ENCODE data around the gene DAPK1. TPM values are rescaled to one million over a fixed set of nuclear protein-coding genes. Genes with fewer than 3 reads are reported as not detected.

Gene DAPK1
- total RNA-seq, 1 experiment from 2014 or later: not detected

DNA sequence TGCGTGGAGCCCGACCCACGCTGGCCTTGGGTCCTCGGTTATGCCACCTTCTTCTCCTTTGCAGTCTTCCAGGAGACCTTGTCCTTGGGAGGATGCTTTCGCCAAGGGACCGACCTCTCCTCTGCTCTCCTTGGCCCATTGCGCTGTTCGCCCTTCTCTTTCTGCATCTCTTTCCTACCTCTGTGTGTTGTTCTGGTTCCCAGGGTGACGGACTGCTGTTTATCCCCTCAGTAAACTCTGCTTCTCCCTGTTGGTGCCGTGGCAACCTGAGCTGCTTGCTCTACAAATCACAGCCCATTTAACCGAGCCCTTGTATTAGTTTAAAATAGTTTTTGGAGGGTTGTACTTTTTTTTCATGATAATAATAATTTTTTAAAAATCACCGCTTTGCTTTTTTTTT, 97.9 kb downstream of the DAPK1 start:
- Histone ChIP-seq H3K9me3 (ENCODE audit: low read length) (no peaks in the 10 kb centered on the region), H3K4me1 (ENCODE audit: low read length) (no peaks in the 10 kb centered on the region), H3K9me2 (replicated peaks; ENCODE audit: insufficient read depth, low read length) (no peaks in the 10 kb centered on the region), H3K36me3 (ENCODE audit: insufficient read depth, low read length) (no peaks in the 10 kb centered on the region), H2AFZ (ENCODE audit: low read length) (no peak overlapping the region), H3K4me2 (ENCODE audit: low read depth, low read length, poor library complexity, severe bottlenecking) (no peak overlapping the region), H3K27me3 (ENCODE audit: low read length) (no peaks in the 10 kb centered on the region), H3K79me2 (ENCODE audit: low read length) (no peaks in the 10 kb centered on the region), H3K27ac (ENCODE audit: low read length) (no peak overlapping the region), H4K20me1 (ENCODE audit: insufficient read depth, low read depth, low read length) (no peaks in the 10 kb centered on the region), H3K9ac (ENCODE audit: low read length) (no peak overlapping the region), H3K4me3 (ENCODE audit: low read length) (no peak overlapping the region)
- no peak for DNase-seq

GRCh38 chr9:87596862-87597261, 99.2 kb downstream of the DAPK1 start:
- no peaks in the 10 kb centered on the region for H3K79me2 ChIP-seq (ENCODE audit: low read length)
- no peak for DNase-seq
- H2AFZ ChIP-seq (ENCODE audit: low read length): no peak overlapping the region
- no peaks in the 10 kb centered on the region for H3K9me2 ChIP-seq (replicated peaks; ENCODE audit: insufficient read depth, low read length)
- H3K4me2 ChIP-seq (ENCODE audit: low read depth, low read length, poor library complexity, severe bottlenecking): no peak overlapping the region
- no peaks in the 10 kb centered on the region for H3K36me3 ChIP-seq (ENCODE audit: insufficient read depth, low read length)
- no peak overlapping the region for H3K4me3 ChIP-seq (ENCODE audit: low read length)
- H3K9me3 ChIP-seq (ENCODE audit: low read length): no peaks in the 10 kb centered on the region
- H3K9ac ChIP-seq (ENCODE audit: low read length): no peak overlapping the region
- H4K20me1 ChIP-seq (ENCODE audit: insufficient read depth, low read depth, low read length): no peaks in the 10 kb centered on the region
- H3K27ac ChIP-seq (ENCODE audit: low read length): no peak overlapping the region
- H3K4me1 ChIP-seq (ENCODE audit: low read length): no peaks in the 10 kb centered on the region
- H3K27me3 ChIP-seq (ENCODE audit: low read length): no peaks in the 10 kb centered on the region

DNA sequence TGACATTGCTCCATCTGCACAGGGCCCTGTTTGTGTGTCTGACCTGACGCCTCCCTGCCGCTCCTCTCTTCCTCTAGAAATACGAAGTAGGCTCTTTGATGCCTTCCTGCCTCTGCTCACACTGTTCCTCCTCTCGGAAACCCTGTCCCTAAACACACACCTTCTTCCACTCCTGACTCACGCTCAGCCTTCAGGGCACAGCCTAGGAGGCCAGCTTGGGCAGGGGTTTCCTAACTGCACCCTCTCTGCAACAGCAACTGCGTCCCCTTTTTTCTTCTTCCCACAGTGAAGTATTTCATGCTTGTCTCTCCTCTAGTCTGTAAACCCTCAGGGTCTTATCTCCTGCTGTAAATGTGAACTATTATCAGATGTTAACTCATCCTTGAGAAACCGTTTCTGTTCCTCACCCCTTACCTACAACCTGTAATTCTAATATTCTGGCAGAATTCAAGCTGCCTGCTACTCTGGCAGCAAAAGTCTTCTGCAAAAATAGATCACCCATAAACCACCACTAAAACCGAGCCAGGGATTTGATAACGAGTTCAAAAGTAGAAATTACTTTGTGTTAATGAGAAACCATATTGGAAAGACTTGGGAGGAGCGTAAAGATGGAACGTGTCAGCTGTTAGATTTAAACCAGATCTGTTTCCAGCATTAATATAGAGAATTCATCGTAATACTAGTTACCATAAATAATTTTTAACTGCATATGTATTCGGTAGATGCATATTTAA, 100.2 kb downstream of the DAPK1 start:
- Histone ChIP-seq H3K4me2 (ENCODE audit: low read depth, low read length, poor library complexity, severe bottlenecking) (no peak overlapping the region), H3K79me2 (ENCODE audit: low read length) (no peaks in the 10 kb centered on the region), H3K9me2 (replicated peaks; ENCODE audit: insufficient read depth, low read length) (no peaks in the 10 kb centered on the region), H3K9ac (ENCODE audit: low read length) (no peak overlapping the region), H2AFZ (ENCODE audit: low read length) (no peak overlapping the region), H3K27me3 (ENCODE audit: low read length) (no peaks in the 10 kb centered on the region), H3K9me3 (ENCODE audit: low read length) (no peaks in the 10 kb centered on the region), H3K4me1 (ENCODE audit: low read length) (no peaks in the 10 kb centered on the region), H4K20me1 (ENCODE audit: insufficient read depth, low read depth, low read length) (no peaks in the 10 kb centered on the region), H3K4me3 (ENCODE audit: low read length) (no peak overlapping the region), H3K36me3 (ENCODE audit: insufficient read depth, low read length) (no peaks in the 10 kb centered on the region), H3K27ac (ENCODE audit: low read length) (no peak overlapping the region)
- DNase-seq: no peak

GRCh38 chr9:87599901-87600610, 102.4 kb downstream of the DAPK1 start:
- Histone ChIP-seq H3K4me2 (ENCODE audit: low read depth, low read length, poor library complexity, severe bottlenecking) (no peak overlapping the region), H3K9me3 (ENCODE audit: low read length) (no peaks in the 10 kb centered on the region), H3K36me3 (ENCODE audit: insufficient read depth, low read length) (no peaks in the 10 kb centered on the region), H3K27ac (ENCODE audit: low read length) (no peak overlapping the region), H3K9me2 (replicated peaks; ENCODE audit: insufficient read depth, low read length) (no peaks in the 10 kb centered on the region), H3K9ac (ENCODE audit: low read length) (no peak overlapping the region), H3K4me1 (ENCODE audit: low read length) (no peaks in the 10 kb centered on the region), H3K4me3 (ENCODE audit: low read length) (no peak overlapping the region), H3K27me3 (ENCODE audit: low read length) (no peaks in the 10 kb centered on the region), H2AFZ (ENCODE audit: low read length) (no peak overlapping the region), H3K79me2 (ENCODE audit: low read length) (no peaks in the 10 kb centered on the region), H4K20me1 (ENCODE audit: insufficient read depth, low read depth, low read length) (no peaks in the 10 kb centered on the region)
- no peak for DNase-seq

DNA sequence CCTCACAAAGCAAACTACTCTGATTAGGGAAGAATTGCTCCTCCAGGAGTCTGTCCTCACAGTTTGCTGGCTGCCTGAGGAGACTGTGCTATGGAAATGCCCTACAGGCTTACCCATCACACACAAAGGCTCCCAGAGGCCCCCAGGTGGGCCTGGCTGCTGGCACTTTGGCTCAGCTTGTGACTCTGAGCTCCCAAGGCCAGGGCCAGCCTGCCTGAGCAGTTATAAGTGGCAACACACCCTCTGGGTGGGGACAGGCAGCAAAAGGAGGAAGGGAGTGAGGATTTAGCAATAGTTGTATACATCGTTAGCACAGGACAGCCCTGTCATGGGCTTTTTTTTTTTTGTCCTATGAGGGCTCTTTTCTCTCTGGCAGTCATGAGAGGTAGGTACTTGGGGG, 103.5 kb downstream of the DAPK1 start:
- Histone ChIP-seq H3K4me3 (ENCODE audit: low read length) (no peak overlapping the region), H3K4me2 (ENCODE audit: low read depth, low read length, poor library complexity, severe bottlenecking) (no peak overlapping the region), H3K27me3 (ENCODE audit: low read length) (no peaks in the 10 kb centered on the region), H2AFZ (ENCODE audit: low read length) (no peak overlapping the region), H3K4me1 (ENCODE audit: low read length) (no peaks in the 10 kb centered on the region), H3K9ac (ENCODE audit: low read length) (no peak overlapping the region), H3K9me2 (replicated peaks; ENCODE audit: insufficient read depth, low read length) (no peaks in the 10 kb centered on the region), H4K20me1 (ENCODE audit: insufficient read depth, low read depth, low read length) (no peaks in the 10 kb centered on the region), H3K79me2 (ENCODE audit: low read length) (no peaks in the 10 kb centered on the region), H3K27ac (ENCODE audit: low read length) (no peak overlapping the region), H3K36me3 (ENCODE audit: insufficient read depth, low read length) (no peaks in the 10 kb centered on the region), H3K9me3 (ENCODE audit: low read length) (no peaks in the 10 kb centered on the region)
- no peak for DNase-seq

DNA sequence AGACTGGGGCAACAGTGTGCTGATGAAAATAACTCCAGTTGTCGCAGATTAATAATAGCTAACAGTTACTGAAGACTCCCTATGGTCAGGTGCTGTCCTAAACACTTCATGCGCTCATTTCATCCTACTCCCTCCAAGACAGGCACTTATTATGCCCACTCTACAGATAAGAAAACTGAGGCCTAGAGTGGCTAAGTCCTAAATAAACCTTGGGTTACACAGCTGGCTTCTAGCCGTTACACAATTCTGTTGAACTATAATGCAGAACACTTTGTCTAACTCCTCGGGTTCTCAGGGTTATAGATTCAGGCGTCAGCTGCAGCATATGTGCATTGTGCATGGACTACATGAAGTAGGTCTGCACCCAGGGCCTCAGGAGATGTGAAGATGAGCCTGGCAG, 103.9 kb downstream of the DAPK1 start:
- Histone ChIP-seq H3K4me1 (ENCODE audit: low read length) (no peaks in the 10 kb centered on the region), H3K4me3 (ENCODE audit: low read length) (no peak overlapping the region), H3K9me3 (ENCODE audit: low read length) (no peaks in the 10 kb centered on the region), H3K79me2 (ENCODE audit: low read length) (no peaks in the 10 kb centered on the region), H3K36me3 (ENCODE audit: insufficient read depth, low read length) (no peaks in the 10 kb centered on the region), H3K27ac (ENCODE audit: low read length) (no peak overlapping the region), H3K27me3 (ENCODE audit: low read length) (no peaks in the 10 kb centered on the region), H3K4me2 (ENCODE audit: low read depth, low read length, poor library complexity, severe bottlenecking) (no peak overlapping the region), H3K9ac (ENCODE audit: low read length) (no peak overlapping the region), H2AFZ (ENCODE audit: low read length) (no peak overlapping the region), H3K9me2 (replicated peaks; ENCODE audit: insufficient read depth, low read length) (no peaks in the 10 kb centered on the region), H4K20me1 (ENCODE audit: insufficient read depth, low read depth, low read length) (no peaks in the 10 kb centered on the region)
- no peak for DNase-seq

GRCh38 chr9:87602933-87603643, 105.4 kb downstream of the DAPK1 start:
- no peaks in the 10 kb centered on the region for H3K9me2 ChIP-seq (replicated peaks; ENCODE audit: insufficient read depth, low read length)
- no peaks in the 10 kb centered on the region for H3K79me2 ChIP-seq (ENCODE audit: low read length)
- H3K9me3 ChIP-seq (ENCODE audit: low read length): no peaks in the 10 kb centered on the region; the same call in 1 of the 2 replicates
- no peaks in the 10 kb centered on the region for H4K20me1 ChIP-seq (ENCODE audit: insufficient read depth, low read depth, low read length)
- no peak for DNase-seq
- H3K27me3 ChIP-seq (ENCODE audit: low read length): no peaks in the 10 kb centered on the region
- no peak overlapping the region for H3K9ac ChIP-seq (ENCODE audit: low read length)
- H3K27ac ChIP-seq (ENCODE audit: low read length): no peak overlapping the region
- no peaks in the 10 kb centered on the region for H3K4me1 ChIP-seq (ENCODE audit: low read length)
- no peak overlapping the region for H2AFZ ChIP-seq (ENCODE audit: low read length)
- H3K4me2 ChIP-seq (ENCODE audit: low read depth, low read length, poor library complexity, severe bottlenecking): no peak overlapping the region
- no peak overlapping the region for H3K4me3 ChIP-seq (ENCODE audit: low read length)
- H3K36me3 ChIP-seq (ENCODE audit: insufficient read depth, low read length): no peaks in the 10 kb centered on the region

DNA sequence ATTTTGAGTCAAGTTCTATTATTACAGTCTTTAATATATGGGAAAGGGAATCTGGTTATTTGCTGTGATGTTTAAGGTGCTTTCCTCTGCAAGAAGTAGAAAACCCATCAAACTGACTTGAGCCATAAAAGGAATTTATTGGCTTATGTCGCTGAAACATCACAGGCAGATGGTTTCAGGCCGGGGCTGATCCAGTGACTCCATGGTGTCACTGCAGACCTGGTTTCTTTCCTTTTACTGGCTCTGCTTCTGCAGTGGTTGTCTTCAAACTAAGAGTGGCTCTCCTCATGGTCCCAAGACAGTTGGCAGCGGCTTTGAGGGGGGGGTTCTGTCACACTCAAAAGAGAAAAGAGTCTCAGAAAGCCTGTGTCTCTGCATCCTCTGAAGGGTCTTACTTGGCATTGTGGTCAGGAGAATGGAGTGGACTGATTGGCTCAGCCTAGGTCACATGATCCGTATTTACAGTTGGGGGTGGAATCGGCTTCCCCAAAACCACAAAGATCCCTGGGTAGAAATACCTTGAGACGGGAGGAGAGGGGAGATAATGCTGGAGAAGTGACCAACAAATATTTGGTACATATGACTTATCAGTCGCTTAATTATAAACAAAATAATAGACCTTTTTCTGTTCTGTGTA, 106.3 kb downstream of the DAPK1 start:
- H3K4me1 ChIP-seq (ENCODE audit: low read length): no peaks in the 10 kb centered on the region
- no peak overlapping the region for H3K9ac ChIP-seq (ENCODE audit: low read length)
- H2AFZ ChIP-seq (ENCODE audit: low read length): no peak overlapping the region
- no peak overlapping the region for H3K4me3 ChIP-seq (ENCODE audit: low read length)
- H3K9me2 ChIP-seq (replicated peaks; ENCODE audit: insufficient read depth, low read length): no peaks in the 10 kb centered on the region
- no peak overlapping the region for H3K27ac ChIP-seq (ENCODE audit: low read length)
- no peaks in the 10 kb centered on the region for H3K79me2 ChIP-seq (ENCODE audit: low read length)
- no peaks in the 10 kb centered on the region for H4K20me1 ChIP-seq (ENCODE audit: insufficient read depth, low read depth, low read length)
- no peak overlapping the region for H3K4me2 ChIP-seq (ENCODE audit: low read depth, low read length, poor library complexity, severe bottlenecking)
- DNase-seq: no peak
- no peaks in the 10 kb centered on the region for H3K27me3 ChIP-seq (ENCODE audit: low read length)
- H3K36me3 ChIP-seq (ENCODE audit: insufficient read depth, low read length): no peaks in the 10 kb centered on the region
- H3K9me3 ChIP-seq (ENCODE audit: low read length): no peaks in the 10 kb centered on the region; the same call in 1 of the 2 replicates

Measured in Karpas-422 (cell line).